HG02642 (cell line): Measurements from ENCODE around the gene CYTH2.
A peak's percentile ranks its signal among the peaks of the same experiment; 100 is the strongest.

Source experiments
- ATAC-seq: cut with Tn5 transposase; IDR thresholded peaks from one replicate; pipeline ENCODE4 v1.9.1; 2021; ENCODE audit warnings: mild to moderate bottlenecking; ENCODE audit not compliant: unreplicated experiment, poor library complexity

CYTH2 gene

DNA sequence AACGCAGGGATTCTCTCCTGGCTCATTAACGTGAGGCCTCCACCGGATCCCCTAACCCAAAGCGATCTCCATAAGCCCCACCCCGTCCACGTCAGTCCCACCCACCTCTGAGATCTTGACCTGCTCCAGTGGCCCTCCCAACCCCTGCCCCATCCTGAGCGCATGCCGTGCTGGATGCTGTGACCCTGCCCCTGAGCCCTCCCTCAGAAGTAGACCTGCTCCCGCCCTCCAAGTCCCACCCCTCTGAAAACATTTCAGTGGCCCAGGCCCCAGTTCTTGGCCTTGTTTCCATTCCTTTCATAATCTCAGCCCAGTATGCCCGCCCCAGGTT is 22.6 kb downstream of the CYTH2 start:
- no peak for ATAC-seq

DNA sequence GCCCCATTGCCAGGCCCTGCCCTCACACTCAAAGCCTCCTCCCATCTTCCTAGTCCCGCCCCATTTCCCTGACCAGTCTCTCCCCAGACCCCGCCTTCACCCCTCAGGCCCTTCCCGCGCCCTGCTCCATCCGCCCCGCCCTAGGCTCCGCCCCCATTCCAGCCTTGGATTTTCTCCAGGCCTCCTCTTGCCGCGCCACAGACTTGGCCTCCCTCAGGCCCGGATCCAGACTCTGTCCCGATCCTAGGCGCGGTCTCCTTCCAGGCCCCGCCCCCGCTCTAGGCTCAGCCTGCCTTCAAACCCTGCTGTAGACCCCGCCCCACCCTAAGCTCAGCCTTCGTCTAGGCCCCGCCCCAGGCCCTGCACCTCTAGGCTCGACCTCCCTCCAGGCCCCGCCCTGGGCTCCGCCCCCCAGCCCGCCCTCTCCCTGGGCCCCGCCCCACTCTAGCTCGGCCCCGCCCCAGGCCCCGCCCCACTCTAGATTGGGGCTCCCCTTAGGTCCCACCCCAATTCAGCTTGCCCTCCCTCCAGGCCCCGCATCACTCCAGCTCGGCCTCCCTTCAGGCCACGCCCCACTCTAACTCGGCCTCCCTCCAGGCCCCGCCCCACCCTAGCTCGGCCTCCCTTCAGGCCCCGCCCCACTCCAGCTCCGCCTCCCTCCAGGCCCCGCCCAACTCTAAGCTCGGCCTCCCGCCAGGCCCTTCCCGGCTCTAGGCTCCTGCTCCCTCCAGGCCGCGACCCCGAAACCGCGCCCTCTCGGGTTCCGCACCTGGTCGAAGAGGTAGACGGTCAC is 24.0 kb downstream of the CYTH2 start:
- ATAC-seq, result peak; percentile 58

DNA sequence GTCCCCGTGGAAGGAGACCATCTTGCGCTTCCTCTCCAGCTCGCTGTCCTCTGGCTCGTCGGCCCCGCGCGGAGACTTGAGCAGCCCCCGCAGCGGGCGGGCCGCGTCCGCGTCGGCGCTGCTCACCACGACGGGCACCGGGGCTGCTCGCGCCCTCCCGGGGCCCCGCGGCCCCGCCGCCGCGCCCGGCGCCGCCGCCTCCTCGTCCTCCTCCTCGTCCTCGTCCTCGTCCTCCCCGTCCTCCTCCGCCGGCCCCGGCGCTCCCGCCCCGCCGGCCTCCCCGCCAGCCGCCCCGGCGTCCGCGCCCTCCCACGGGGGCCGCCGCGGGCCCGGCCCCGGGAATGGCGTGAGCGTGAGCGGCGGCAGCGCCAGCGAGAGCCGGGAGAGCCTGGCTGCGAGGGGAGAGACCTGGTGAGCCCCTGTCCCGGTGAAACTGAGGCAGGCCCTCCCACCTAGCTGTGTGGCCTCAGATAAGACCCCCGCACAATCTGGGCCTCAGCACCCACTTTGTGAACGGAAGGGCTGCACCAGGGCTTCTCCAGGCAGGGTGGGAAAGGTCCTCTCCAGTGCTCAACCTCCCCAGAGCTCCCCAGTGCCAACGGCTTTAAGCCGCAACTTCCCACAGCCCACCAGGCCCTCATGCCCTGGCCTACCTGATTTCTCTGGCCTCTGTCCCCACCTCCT is 24.7 kb downstream of the CYTH2 start:
- ATAC-seq, result peak; percentile 7

DNA sequence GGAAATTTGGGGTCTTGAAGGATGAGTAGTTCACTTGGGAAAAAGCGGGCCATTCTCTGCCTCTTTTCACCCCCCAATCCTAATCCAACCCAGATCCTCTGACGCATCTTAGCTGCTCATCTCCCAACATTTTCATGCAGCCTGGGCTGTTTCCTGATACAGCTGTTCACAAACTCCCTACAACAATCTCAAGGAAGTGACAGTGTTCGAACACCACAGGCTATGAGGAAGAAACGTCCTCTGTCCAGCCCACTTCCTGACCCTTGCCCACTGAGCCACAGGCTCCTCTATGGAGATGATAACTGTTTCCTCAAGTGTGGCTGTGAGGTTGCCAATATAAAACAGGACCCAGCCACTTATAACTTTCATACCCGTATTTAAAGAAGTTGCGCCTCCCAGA is 26.2 kb downstream of the CYTH2 start:
- ATAC-seq, result no peak

DNA sequence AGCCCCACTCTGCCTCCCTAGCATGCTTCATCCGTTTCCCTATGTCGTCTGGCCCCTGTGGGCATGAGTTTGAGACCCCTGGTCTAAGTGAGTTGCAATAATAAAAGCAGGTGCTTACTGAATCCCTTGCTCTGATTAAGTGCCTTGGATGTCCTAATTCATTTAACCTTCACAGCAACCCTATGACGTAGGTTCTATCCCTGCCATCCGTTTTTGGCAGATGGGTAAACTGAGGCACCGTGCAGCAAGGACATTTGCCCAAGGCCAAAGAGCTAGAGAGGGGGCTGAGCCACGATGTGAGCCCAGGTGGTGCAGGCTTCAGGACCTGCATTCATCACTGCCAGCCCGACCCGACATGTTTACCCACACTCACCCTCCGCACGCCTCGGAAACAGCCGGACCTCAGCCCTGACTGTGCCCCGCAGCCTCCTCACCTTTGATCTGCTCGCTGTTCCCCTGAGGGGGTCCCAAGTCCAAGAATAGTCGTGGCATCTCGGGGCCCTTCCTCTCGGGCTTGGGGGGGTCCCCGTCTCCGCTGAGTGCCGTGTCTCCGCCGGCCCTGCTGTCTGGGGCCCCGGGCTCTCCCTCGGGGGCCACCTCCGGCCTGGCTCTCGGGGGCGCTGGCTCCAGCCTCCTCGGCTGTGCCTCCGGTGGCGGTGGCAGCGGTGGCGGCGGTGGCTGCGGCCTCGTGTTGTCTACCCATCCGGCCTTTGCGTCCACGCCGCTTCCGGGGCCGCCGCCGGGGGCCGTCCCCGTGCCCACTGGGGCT is 28.0 kb downstream of the CYTH2 start:
- no peak for ATAC-seq

DNA sequence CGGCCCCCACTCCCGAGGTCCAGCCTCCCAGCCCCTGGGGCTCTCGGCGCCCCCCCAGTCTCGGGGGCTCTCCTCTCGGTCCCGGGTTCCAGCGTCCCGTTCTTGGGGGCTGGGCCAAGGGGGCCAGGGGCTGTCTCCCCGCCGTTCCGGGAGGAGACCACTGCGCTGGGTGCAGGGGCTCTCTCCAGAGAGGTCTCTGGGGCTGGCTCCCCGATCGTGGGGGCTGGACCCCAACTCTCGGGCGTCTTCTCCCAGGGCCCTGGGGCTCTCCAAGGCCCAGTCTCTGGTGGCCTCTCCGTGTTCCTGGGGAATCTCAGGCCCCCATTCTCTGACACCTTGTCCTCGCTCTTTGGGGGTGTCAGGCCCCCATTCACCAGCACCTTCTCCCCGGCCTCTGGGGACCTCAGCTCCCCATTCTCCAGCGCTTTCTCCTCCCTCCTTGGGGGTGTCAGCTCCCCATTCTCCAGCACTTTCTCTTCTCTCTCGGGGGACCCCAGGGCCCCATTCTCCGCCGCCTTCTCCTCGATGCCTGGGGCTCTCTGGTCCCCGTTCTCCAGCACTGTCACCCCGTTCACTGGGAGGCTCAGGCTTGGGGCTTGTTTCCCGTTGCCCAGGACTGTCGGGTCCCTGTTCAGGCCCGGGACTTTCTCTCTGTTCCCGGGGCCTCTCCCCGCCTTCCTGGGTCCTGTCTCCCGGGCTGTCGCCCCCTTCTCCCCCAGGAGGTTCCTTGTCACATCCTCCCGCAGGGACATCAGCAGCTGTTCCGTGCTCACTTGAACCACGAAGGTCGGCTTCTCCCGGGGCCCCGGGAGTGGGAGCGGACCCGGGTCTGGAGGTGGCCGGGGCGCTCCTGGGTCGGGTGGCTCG is 28.8 kb downstream of the CYTH2 start:
- ATAC-seq, result no peak

DNA sequence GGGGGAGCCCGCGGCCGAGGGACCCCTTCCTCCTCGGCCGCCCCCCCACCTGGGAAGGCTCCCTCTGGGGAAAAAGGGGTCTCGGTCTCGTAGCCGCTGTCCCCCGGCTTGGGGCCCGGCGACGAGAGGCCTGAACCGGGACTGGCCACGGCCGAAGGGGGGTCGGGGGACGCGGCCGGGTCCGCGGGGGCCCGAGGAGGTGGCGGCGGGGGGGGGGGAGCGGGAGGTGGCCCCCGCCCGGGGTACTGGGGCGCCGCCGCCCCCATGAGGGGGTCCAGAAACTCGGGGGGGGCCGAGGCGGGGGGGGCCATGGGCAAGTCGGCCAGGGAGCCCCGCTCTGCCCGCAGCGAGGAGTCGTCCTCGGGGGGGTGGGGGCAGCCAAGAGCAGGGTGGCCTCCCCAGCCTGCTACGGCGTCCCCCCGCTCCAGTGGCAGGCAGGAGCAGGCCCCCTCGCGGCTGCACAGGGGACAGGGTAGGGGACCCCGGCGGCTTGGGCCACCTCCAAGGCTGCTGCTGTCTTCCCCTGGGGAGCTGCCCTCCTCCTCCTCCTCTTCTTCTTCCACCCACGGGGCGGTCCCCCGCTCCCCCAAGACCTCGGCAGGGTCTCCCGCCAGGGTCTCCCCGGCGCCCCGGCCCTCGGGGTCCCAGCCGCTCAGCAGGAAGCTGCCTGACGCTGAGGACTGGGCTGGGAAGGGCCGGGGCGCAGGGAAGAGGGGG is 29.6 kb downstream of the CYTH2 start:
- ATAC-seq, result no peak

DNA sequence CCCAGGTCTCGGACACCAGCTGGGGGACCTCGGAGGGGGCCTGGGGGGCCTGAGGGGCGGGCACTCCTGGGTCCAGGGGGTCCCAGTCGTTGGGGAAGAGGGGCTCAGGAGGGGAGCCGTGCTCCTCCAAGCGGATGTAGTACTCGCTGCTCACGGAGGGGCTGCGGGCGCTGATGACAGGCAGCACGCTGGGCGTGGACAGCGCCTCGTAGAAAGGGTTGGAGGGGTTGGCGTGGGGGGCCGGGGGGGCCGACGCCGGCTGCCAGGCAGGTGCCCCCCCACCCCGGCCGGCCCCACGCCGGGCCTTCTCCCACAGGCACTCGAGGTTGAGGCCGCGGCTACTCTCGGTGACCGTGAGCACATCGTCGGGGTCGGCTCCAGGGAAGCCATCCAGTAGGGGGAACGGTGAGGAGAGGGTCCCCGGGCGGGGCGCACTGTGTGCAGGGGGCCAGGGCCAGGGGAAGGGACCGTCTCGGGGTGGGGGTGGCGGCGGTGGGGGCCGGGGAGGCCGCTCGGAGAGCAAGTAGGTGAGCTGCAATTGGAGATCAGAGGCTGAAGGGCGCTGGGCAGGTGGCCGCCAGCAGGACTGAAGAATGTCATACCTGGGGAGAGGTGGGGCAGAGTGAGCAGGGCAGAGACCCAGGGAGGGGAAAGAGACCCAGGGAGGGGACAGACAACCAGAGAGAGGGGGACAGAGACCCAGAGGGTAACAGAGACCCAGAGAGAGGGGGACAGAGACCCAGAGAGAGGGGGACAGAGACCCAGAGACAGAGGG is 30.3 kb downstream of the CYTH2 start:
- ATAC-seq, result no peak

DNA sequence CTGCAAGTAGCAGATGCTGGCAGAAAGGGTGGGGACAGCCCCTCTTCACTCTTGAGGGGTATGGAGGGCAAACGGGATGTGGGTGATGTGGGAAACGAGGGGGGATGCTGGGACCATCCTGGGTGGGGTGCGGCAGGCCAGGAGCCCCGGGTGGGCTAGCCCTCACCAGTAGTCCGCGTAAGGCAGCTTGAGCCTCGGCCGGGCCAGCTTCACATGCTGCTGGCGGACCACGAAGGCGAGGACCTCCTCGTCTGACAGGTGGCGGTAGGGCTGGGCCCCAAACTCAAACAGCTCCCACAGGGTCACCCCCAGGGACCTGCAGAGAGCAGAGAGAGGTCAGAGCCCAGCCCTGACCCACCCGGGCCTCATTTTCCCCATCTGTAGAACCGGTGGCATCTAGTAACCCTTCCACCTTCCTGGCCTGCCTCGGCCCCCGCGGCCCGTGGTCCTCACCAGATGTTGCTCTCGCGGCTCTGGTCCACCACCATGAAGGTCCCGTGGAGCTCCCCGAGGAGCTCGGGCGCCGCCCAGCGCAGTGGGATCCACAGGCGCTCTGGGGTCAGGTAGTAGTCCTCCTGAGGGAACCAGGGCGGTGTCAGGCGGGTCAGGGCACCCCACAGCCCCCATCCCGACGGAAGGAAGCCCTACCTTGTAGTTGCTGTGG is 31.8 kb downstream of the CYTH2 start:
- no peak for ATAC-seq

- ATAC-seq, result no peak
These were observed 32.6 kb downstream of the CYTH2 start for GRCh38 chr19:48501494-48502349.

DNA sequence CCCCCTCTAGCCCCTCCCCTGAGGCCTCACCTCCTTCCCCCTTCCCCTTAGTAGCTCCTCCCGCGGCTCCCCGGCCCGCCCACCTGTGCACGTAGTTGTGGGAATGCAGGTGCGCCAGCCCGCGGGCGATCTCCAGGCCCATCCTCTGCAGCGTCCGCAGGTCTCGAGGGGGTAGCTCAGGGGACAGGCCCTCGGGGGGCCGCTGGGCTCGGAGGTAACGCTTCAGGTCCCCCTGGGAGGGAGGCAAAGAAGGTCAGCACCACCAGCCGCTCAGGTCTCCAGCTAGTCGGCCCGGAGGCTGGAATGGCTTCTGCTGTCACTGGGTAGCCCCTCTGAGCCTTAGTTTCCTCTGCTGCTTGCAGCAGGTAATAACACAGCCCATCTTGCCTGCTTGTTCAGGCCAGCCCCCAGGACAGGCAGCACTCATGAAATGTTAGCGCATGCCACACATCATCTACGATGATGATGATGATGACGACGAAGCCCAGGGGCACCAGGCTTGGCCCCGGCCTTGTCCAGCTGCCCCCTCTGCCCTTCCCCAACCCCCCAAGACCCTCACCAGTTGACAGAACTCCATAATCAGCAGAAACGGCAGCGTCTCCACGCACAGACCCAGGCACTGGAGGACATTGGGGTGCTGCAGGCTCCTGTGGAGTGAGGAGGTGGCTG is 33.3 kb downstream of the CYTH2 start:
- ATAC-seq, result no peak

GRCh38 chr19:48506138-48506733 is 37.1 kb downstream of the CYTH2 start:
- ATAC-seq, result no peak

GRCh38 chr19:48507911-48508439 is 38.8 kb downstream of the CYTH2 start:
- ATAC-seq, result no peak

GRCh38 chr19:48508729-48509411 is 39.7 kb downstream of the CYTH2 start:
- no peak for ATAC-seq

- ATAC-seq, result no peak
These were observed 40.5 kb downstream of the CYTH2 start for GRCh38 chr19:48509467-48510194.
